Keratinocyte (primary cell): ENCODE measurements around the gene ACSL3. TPM values are rescaled to one million over a fixed set of nuclear protein-coding genes. Genes with fewer than 3 reads are reported as not detected.

Experiments used
- DNase-seq: peaks from one replicate; pipeline ENCODE4 v3.0.0-alpha.2; 2011; ENCODE audit warnings: low read depth, missing footprints, low spot score
- FAIRE-seq: peaks from 2 replicates; lab custom pipeline; 2011; peaks lifted over from hg19 to GRCh38; lab: Jason Lieb, UNC
- H2AFZ ChIP-seq: 2 replicates; pipeline ENCODE4 v1.6.0; 2012; ENCODE audit warnings: low read length, control low read depth, inconsistent platforms; ENCODE audit not compliant: control insufficient read depth
- H3K27ac ChIP-seq: 2 replicates; pipeline ENCODE4 v1.5.1; 2011; ENCODE audit warnings: low read length; ENCODE audit not compliant: control insufficient read depth, insufficient read depth
- H3K27me3 ChIP-seq: 3 replicates; pipeline ENCODE4 v1.6.0; 2011; ENCODE audit warnings: low read length; ENCODE audit not compliant: control insufficient read depth, insufficient read depth; ENCODE audit errors: extremely low read depth
- H3K36me3 ChIP-seq, 2 experiments: 2 replicates in 1 of 2; 3 replicates in 1 of 2; pipeline ENCODE4 v1.5.1; 2011; ENCODE audit warnings: low read length in 2 of 2, mild to moderate bottlenecking in 1 of 2; ENCODE audit not compliant: control insufficient read depth in 2 of 2, insufficient read depth in 2 of 2; ENCODE audit errors: extremely low read depth in 1 of 2
- H3K4me1 ChIP-seq: 3 replicates; pipeline ENCODE4 v1.5.1; 2011; ENCODE audit warnings: low read length; ENCODE audit not compliant: control insufficient read depth, insufficient read depth; ENCODE audit errors: extremely low read depth
- H3K4me2 ChIP-seq: 3 replicates; pipeline ENCODE4 v1.6.0; 2011; ENCODE audit warnings: low read depth, low read length; ENCODE audit not compliant: control insufficient read depth, insufficient read depth; ENCODE audit errors: extremely low read depth
- H3K4me3 ChIP-seq, 3 experiments: fragments of 200-600 bp in 1 of 3; sonication (generic) in 1 of 3; 2 replicates in 2 of 3; 3 replicates in 1 of 3; pipeline ENCODE4 v1.5.1; 2011 to 2016; ENCODE audit warnings: low read length in 3 of 3, mild to moderate bottlenecking in 3 of 3, control low read depth in 2 of 3, inconsistent platforms in 1 of 3, low read depth in 1 of 3, mixed read lengths in 1 of 3, mixed run types in 1 of 3, moderate library complexity in 1 of 3; ENCODE audit not compliant: control insufficient read depth in 2 of 3, insufficient read depth in 2 of 3; ENCODE audit errors: extremely low read depth in 1 of 3
- H3K79me2 ChIP-seq: 2 replicates; pipeline ENCODE4 v1.6.0; 2012; ENCODE audit warnings: low read length; ENCODE audit not compliant: control insufficient read depth, insufficient read depth
- H3K9ac ChIP-seq: 3 replicates; pipeline ENCODE4 v1.6.0; 2011; ENCODE audit warnings: low read length; ENCODE audit not compliant: control insufficient read depth, insufficient read depth; ENCODE audit errors: extremely low read depth
- H3K9me1 ChIP-seq: 3 replicates; pipeline ENCODE4 v1.6.0; 2011; ENCODE audit warnings: low read length; ENCODE audit not compliant: control insufficient read depth, insufficient read depth; ENCODE audit errors: extremely low read depth
- H3K9me3 ChIP-seq: 2 replicates; pipeline ENCODE4 v1.5.1; 2012; ENCODE audit warnings: low read depth, low read length; ENCODE audit not compliant: control insufficient read depth
- H4K20me1 ChIP-seq: 3 replicates; pipeline ENCODE4 v1.6.0; 2011; ENCODE audit warnings: low read length; ENCODE audit not compliant: control insufficient read depth, insufficient read depth; ENCODE audit errors: extremely low read depth
- EZH2 ChIP-seq: IDR thresholded peaks from one replicate; pipeline ENCODE4 v1.6.1; 2012; ENCODE audit warnings: inconsistent platforms, mild to moderate bottlenecking, low read length, moderate library complexity
- dilution Hi-C: fragments of 300-500 bp; cut with MboI; formaldehyde crosslinking; loops from one replicate; pipeline ENCODE4 v1.7.0; 2020; ENCODE audit warnings: low sequenced_read_pairs; ENCODE audit not compliant: extremely low pct_ligation_motif_present
- polyA plus RNA-seq, 5 experiments: library from polyadenylated mRNA; depleted of rRNA in 3 of 5; stranded (reverse) in 3 of 5; stranded (forward) in 1 of 5; unstranded in 1 of 5; fragments of >200 nt; gene quantifications; 1 replicate in 1 of 5; 2 replicates in 3 of 5; 3 replicates in 1 of 5; pipeline versions ENCODE4 v1.2.1 to v1.2.3, GENCODE V29; 2011 to 2012; ENCODE audit warnings: missing spikeins in 2 of 5, low read depth in 1 of 5, low replicate concordance in 1 of 5
- TF ChIP-seq, protein P1 (sequence below), 3 experiments: IDR thresholded peaks in 1 of 3; conservative IDR thresholded peaks in 1 of 3; optimal IDR thresholded peaks in 1 of 3; 2 replicates in 2 of 3; 3 replicates in 1 of 3; pipeline versions ENCODE3 to v1.5.1; 2011; ENCODE audit warnings: low read length in 3 of 3, mild to moderate bottlenecking in 3 of 3, moderate library complexity in 2 of 3, control low read depth in 1 of 3, inconsistent platforms in 1 of 3; ENCODE audit not compliant: insufficient read depth in 2 of 3; ENCODE audit errors: extremely low read depth in 1 of 3

Gene ACSL3
- polyA plus RNA-seq, 1 donor (not counting 4 experiments of a cell fraction or from before 2014, with no cell fraction given) = 197 TPM

GRCh38 chr2:222827417-222827816 lies 33.4 kb upstream of the ACSL3 start:
- Histone ChIP-seq H4K20me1 (no peaks in the 10 kb centered on the region), H3K4me2 (no peak overlapping the region), H3K9ac (no peak overlapping the region), H3K27me3 (no peaks in the 10 kb centered on the region), H2AFZ (no peak overlapping the region), H3K9me1 (no peaks in the 10 kb centered on the region), H3K4me1 (no peaks in the 10 kb centered on the region), H3K36me3 (no peaks in the 10 kb centered on the region), H3K79me2 (no peaks in the 10 kb centered on the region), H3K9me3 (no peaks in the 10 kb centered on the region), H3K27ac (no peak overlapping the region), H3K4me3 (no peak overlapping the region)
- dilution Hi-C loops = no loop called here
- no peak for FAIRE-seq
- DNase-seq = no peak
- TF ChIP-seq, protein P1, sequence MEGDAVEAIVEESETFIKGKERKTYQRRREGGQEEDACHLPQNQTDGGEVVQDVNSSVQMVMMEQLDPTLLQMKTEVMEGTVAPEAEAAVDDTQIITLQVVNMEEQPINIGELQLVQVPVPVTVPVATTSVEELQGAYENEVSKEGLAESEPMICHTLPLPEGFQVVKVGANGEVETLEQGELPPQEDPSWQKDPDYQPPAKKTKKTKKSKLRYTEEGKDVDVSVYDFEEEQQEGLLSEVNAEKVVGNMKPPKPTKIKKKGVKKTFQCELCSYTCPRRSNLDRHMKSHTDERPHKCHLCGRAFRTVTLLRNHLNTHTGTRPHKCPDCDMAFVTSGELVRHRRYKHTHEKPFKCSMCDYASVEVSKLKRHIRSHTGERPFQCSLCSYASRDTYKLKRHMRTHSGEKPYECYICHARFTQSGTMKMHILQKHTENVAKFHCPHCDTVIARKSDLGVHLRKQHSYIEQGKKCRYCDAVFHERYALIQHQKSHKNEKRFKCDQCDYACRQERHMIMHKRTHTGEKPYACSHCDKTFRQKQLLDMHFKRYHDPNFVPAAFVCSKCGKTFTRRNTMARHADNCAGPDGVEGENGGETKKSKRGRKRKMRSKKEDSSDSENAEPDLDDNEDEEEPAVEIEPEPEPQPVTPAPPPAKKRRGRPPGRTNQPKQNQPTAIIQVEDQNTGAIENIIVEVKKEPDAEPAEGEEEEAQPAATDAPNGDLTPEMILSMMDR (optimal IDR thresholded peaks at IDR 0.05 in 1 of 3, IDR thresholded peaks at IDR 0.05 in 1 of 3, conservative IDR thresholded peaks at IDR 0.05 in 1 of 3; ENCODE audit: extremely low read depth in 1 of 3, insufficient read depth in 2 of 3, low read length in 3 of 3) = no peak
- no peak for TF ChIP-seq EZH2

DNA sequence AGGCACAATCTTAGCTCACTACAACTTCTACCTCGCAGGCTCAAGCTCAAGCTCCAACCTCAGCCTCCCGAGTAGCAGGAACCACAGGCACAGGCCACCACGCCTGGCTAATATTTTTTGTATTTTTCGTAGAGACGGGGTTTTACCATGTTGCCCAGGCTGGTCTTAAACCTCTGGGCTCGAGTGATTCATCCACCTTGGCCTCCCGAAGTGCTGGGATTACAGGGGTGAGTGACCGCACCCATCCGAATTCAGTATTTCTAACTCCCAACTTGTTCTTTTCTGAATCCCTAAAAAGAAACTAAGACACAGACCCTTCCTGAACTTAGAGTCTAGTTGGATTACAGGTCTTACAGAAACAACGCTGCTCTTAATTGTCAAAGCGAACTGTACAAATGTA lies 32.3 kb upstream of the ACSL3 start:
- Histone ChIP-seq H3K27me3 (no peaks in the 10 kb centered on the region), H3K4me2 (no peak overlapping the region), H2AFZ (no peak overlapping the region), H3K9me3 (no peaks in the 10 kb centered on the region), H3K9me1 (no peaks in the 10 kb centered on the region), H3K36me3 (no peaks in the 10 kb centered on the region), H3K4me1 (no peaks in the 10 kb centered on the region), H3K27ac (no peak overlapping the region), H3K4me3 (no peak overlapping the region), H4K20me1 (no peaks in the 10 kb centered on the region), H3K79me2 (no peaks in the 10 kb centered on the region), H3K9ac (no peak overlapping the region)
- dilution Hi-C loops = no loop called here
- no peak for TF ChIP-seq EZH2
- TF ChIP-seq, protein P1 (optimal IDR thresholded peaks at IDR 0.05 in 1 of 3, IDR thresholded peaks at IDR 0.05 in 1 of 3, conservative IDR thresholded peaks at IDR 0.05 in 1 of 3; ENCODE audit: extremely low read depth in 1 of 3, insufficient read depth in 2 of 3, low read length in 3 of 3) = no peak
- no peak for DNase-seq
- FAIRE-seq = no peak
